ENCODE measurements around the gene CHAF1A.

Gene CHAF1A

GRCh38 chr19:4413588-4413987 lies 11.1 kb downstream of the CHAF1A start:
- DNase-seq: no peak

DNA sequence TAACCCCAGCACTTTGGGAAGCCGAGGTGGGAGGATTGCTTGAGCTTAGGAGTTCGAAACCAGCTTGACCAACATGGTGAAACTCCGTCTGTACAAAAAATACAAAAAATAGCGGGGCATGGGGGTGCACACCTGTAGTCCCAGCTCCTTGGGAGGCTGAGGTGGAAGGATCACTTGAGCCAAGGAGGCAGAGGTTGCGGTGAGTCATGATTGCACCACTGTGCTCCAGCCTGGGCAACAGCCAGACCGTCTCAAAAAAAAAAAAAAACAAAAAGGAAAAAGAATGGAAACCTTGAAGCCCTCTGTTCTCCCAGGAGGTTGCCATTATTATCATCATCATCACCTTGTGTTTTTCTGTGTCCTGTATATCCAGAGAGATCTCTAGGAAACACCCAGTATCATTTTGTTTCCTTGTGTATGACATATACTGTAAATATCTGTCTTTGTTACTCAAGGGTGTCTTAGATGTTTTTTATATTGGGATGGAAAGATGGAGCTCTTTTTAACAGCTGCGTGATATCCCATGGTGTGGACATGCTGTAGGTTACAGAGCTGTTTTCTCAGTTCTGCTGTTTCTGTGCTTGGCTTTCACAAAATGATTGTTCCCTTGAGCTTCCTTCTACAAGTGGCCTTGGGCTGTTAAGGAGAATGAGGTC lies 11.8 kb downstream of the CHAF1A start:
- no peak for DNase-seq

DNA sequence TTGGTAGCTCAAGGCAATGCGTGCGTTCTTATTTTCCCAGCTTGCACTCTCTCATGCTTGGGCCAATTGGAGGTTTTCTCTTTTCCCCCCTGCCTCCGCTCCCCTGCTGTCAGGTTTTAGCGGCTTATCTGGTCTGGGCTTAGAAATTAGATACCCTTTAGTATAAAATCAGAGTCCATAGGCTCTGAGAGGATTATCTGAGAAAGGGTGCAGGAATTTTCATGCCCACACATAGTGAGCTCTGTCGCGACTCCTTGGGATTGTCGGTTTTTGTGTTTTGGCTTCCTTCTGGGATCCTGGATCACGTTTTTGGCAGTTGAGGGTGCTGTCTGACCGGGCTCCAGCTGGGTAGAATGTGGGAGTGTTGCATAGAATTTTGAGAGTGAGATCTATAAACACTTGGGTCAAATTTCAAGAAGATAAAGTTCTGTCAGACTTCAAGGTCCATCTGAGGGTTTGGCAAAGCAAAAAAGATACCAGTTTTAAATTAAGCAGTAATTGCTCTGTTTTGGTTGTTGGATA lies 12.4 kb downstream of the CHAF1A start:
- DNase-seq: no peak

GRCh38 chr19:4415352-4415751 lies 12.9 kb downstream of the CHAF1A start:
- no peak for DNase-seq

DNA sequence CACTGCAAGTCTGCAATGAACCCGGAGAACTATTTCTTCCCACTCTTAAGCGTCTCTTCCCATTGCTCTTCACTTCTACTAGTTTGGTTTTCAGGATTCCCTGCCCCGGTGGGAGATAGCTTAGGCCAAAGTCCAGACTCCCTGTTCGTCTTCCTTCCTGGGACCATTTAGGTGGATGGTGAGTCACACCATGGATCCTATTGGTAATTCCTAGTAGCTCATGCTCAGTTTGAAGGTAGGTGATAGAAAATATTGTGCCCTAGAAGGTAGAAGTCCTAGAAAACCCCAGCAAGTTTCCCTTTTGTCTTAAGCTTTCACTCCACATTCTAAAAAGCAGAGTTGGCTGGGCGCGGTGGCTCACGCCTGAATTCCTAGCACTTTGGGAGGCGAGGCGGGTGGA lies 13.8 kb downstream of the CHAF1A start:
- DNase-seq: no peak

DNA sequence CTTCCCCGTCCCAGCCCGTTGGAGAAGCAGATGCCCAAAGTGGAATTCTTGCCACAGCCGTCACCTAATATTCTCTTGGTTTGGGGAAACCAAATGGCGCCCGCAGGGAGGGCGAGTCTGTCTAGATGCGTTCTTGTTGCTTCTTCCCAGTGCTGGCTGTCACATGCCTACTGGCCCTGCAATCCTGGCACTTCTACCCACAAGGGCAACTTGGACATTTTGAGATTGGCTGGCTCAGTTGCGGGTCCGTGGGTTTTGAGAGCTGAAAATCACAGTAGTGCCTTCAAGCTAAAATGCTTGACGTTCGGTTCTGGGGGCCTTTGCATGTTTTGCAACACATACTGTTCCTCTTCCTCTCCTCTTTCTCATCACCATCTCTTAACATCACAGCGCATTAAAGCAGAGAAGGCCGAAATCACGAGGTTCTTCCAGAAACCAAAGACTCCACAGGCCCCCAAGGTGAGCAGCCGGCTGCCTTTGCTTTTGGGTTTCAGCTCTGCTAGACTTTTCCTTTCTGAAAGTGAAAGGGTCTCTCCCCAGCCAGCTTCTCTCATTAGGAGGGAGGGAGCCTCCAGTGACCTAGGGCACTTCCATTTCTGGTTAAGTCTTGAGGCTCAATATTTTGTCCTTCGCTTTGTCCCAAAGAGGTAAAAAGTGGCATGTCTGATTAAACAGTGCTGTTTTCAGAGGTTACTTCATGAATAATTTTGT lies 21.1 kb downstream of the CHAF1A start:
- no peak for DNase-seq

DNA sequence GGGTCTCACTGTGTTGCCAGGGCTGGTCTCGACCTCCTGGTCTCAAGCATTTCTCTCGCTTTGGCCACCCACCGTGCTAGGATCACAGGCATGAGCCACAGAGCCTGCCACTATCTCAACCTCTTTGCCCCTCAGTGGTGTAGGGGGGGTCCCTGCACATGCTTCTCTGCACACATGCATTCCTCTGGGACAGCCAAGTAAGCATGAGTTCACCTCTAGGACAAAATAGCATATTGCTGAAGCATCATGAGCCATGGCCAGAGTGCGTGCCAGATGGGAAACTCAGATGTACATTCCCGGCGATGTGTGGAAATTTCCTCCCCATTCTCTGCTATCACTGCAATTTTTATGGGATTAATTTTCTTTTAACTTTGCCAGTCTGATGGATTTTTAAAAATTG lies 23.1 kb downstream of the CHAF1A start:
- no peak for DNase-seq

DNA sequence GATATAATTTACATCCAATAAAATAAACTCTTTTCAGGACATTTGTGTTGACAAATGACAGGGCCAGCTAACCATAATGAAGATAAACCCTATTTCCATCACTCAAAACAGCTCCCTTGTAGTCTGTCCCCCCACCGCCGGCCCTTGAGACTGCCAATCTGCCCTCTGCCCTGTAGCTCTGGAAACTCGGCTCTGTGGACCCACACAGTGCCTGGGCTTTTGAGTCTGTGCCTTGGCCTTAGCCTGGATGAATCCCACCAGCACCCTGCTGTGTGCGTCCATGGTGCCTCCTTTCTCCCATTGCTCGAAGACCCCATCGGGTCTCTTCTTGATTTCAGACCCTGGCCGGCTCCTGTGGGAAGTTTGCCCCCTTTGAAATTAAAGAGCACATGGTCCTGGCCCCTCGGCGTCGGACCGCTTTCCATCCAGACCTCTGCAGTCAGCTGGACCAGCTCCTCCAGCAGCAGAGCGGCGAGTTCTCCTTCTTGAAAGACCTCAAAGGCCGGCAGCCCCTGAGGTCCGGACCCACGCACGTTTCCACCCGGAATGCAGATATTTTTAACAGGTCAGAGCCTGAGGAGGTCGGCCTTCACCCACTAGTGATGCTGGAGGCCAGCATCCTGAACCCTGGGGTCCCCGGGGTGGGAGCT lies 26.0 kb downstream of the CHAF1A start:
- no peak for DNase-seq

GRCh38 chr19:4429256-4429655 lies 26.8 kb downstream of the CHAF1A start:
- no peak for DNase-seq

DNA sequence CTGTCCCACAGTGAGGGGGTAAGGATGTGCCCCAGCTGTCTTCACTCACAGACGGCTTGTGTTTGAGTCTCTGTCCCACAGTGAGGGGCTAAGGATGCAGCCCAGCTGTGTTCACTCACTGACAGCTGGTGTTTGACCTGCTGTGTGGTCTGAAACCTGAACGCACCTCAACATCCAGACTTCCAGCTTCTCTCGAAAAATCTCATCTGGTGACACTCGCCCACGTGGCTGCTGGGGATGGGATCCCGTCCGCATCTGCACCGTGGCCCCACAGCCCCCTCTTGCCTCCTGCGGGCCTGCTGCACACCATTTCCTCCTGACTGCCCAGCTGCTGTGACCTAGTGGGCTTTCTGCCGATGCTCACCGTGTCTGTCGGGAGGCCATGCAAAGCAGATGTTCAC lies 27.3 kb downstream of the CHAF1A start:
- DNase-seq: no peak

DNA sequence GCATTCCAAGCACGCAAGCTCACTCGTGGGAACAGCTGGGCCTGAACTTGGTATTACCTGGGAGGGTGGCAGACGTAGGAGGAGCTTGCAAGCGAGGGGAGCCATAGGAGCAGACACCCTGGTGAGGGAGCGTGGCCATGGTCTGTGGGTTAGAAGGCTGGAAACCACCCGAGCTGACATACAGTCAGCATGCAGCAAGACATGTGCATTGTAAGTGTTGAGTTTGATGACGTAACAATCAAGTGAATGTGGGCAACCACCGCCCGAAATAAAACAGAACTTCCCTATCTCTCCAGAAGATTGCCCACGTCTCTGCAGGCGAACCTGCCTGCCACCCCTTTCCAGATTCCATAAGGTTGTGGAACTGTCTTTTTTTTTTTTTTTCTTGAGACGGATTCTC lies 28.3 kb downstream of the CHAF1A start:
- DNase-seq: no peak

DNA sequence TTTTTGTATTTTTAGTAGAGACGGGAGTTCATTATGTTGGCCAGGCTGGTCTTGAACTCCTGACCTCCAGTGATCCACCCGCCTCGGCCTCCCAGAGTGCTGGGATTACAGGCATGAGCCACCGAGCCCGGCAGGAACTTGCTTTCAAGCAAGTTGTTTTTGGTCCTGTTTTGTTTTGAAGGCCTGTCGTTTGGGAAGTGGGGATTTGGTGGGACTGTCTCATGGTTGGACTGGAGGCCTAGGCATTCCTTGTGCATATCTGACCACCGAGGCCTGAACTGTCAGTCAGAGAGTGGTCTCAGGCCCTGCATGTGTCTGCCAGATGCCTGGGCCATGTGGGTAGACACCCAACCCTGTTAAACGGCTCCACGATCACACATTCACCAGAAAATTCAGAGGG lies 28.9 kb downstream of the CHAF1A start:
- no peak for DNase-seq

DNA sequence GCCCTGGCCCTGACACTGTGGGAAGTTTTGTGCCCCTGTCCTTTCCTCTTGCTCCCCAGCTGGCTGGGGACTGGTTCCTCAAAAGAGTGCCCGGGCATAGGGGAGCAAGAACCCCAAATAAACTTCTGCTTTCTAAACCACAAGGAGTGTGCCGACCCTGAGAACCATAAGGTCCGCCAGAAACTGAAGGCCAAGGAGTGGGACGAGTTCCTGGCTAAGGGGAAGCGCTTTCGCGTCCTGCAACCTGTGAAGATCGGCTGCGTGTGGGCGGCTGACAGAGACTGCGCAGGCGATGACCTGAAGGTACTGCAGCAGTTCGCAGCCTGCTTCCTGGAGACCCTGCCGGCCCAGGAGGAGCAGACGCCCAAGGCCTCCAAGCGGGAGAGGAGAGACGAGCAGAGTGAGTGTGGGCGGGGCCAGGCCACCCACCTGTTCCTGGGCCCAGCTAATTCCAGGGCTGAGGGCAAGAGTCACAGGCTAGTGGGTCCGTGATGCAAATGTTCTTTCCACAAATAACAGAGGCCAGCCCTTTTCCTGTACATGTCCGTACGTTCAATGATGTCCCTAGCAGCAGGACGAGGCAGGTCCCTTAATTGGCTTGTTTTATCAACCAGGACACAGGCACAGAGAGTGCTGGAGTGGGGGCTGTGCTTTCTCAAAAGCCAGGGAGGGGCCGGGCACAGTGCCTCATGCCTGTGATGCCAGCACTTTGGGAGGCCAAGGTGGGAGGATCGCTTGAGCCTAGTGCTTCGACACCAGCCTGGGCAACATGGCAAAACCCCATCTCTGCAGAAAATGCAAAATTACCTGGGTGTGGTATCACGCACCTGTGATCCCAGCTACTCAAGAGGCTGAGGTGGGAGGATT lies 29.6 kb downstream of the CHAF1A start:
- no peak for DNase-seq

GRCh38 chr19:4432918-4433506 lies 30.6 kb downstream of the CHAF1A start:
- no peak for DNase-seq

GRCh38 chr19:4434391-4434790 lies 32.0 kb downstream of the CHAF1A start:
- no peak for DNase-seq

DNA sequence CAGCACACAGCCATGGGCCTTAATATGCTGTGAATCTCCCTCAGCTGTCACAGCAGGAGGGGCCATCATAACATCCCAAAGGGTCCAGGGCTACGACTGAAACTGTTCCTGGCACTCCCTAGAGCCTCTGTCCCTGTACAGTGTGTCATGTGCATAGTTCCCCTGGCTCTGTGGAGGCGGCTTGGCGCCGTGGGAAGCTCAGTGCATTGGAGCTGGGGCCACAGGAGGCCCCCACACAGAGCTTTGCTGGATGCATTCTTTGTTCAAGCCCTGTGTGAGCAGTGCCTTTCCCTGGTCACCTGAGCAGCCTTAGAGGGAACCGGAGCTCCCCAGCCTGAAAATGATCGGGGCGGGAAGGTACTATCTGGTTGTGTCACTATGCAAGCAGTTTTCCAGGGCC lies 33.8 kb downstream of the CHAF1A start:
- DNase-seq: no peak

- DNase-seq: no peak
Observed at GRCh38 chr19:4437103-4437502, 34.7 kb downstream of the CHAF1A start.

DNA sequence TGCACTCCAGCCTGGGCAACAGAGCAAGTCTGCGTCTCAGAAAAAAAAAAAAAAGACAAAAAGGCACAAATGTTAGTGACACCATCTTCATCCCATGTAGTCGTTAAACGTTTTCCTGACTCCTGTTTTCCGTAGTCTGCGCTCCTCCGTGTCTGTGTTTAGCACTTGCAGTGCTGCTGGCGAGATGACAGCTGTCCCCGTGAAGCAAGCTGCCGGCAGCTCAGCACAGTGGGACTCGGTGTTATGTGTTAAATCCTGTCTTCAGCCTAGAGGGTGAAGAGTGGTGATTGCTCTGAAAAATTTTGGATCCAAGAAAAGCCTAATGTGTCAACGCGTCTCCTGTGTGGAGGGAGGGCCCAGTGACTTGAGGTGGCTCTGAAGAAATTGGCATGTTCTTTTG lies 36.8 kb downstream of the CHAF1A start:
- DNase-seq: no peak

DNA sequence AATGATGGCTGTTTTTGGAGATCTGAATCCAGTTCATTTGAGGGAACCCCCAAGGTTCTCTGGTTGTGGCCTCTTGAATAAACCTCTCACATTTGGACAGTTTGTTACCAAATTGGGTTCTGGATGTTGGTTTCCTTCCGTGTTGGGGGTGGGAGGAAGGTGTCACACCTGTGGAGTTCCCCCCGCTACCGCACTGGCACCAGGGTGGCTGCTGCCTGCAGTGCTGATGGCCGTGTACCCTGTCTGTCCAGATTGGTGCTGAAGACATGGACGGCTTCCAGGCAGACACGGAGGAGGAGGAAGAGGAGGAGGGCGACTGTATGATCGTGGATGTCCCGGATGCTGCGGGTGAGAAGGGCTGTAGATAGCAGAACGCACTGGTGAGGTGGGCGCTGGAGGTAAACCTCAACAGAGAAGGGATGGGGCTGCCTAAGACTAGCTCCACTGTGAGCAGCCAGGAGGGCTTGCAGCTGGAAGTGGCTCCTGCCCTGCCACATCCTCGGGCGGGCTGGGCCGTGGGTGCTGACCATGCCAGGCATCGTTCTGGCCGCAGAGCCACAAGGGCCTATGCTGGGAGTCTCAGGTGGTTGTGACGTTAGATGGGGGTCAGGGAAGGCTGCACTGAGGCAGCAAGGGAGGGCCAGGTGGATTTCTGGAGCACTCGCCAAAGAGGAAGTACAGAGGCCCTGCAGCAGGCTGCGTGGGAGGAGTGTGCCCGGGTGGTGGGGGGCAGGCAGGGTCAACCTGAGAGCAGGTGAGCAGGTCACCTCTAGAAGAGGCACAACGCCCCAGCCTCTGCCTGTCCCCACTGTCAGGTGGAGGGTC lies 39.8 kb downstream of the CHAF1A start:
- no peak for DNase-seq

GRCh38 chr19:4442819-4443146 lies 40.3 kb downstream of the CHAF1A start:
- DNase-seq: no peak

GRCh38 chr19:4443188-4443587 lies 40.7 kb downstream of the CHAF1A start:
- DNase-seq: no peak

All from activated CD4-positive, CD25-positive, alpha-beta regulatory T cell treated with anti-CD3 and anti-CD28 coated beads, Interleukin-2, amount 50 U/mL, for 72 hours (primary cell).